IMR-90 (cell line): ENCODE measurements around the gene DHCR7. TPM values are rescaled to one million over a fixed set of nuclear protein-coding genes. Genes with fewer than 3 reads are reported as not detected.
A peak's percentile ranks its signal among the peaks of the same experiment; 100 is the strongest.

Source experiments
- ATAC-seq: fragments of 200-7000 bp; cut with Tn5 transposase; 2 replicates; pipeline ENCODE4 v1.9.1; 2020; ENCODE audit warnings: low read depth, mild to moderate bottlenecking, moderate library complexity
- BruUV-seq: library from RNA; stranded (reverse); fragments of 400-500 nt; replicated peaks from 2 replicates; lab custom pipeline; 2021; lab: Mats Ljungman, UMichigan
- CTCF ChIA-PET: fragments of 300-600 bp; formaldehyde crosslinking; extraction: SDS; loops from one replicate; lab custom pipeline; 2021; ENCODE audit warnings: antibody characterized with exemption; lab: Yijun Ruan, JAX
- POLR2A ChIA-PET: fragments of 300-600 bp; sonication (Branson Sonifier 250); formaldehyde crosslinking; loops from one replicate; lab custom pipeline; 2022; ENCODE audit warnings: antibody characterized with exemption; ENCODE audit not compliant: unreplicated experiment; lab: Charles Lee
- DNase-seq: peaks from one replicate; pipeline ENCODE4 v3.0.0; 2013
- H2AFZ ChIP-seq: replicated peaks from 2 replicates; pipeline ENCODE3; 2013; ENCODE audit warnings: low read length, mild to moderate bottlenecking; ENCODE audit not compliant: poor library complexity
- H2AK5ac ChIP-seq: 2 replicates; pipeline ENCODE4 v1.6.1; 2013; ENCODE audit warnings: low read depth, low read length, inconsistent platforms
- H2AK9ac ChIP-seq: replicated peaks from 2 replicates; pipeline ENCODE3; 2013; ENCODE audit warnings: mild to moderate bottlenecking, low read depth, low read length, moderate library complexity; ENCODE audit not compliant: poor library complexity
- H2BK120ac ChIP-seq: 2 replicates; pipeline ENCODE4 v1.6.1; 2013; ENCODE audit warnings: low read depth, low read length, inconsistent platforms
- H2BK15ac ChIP-seq: 3 replicates; pipeline ENCODE4 v1.6.1; 2013; ENCODE audit warnings: low read depth, low read length, inconsistent platforms
- H2BK20ac ChIP-seq: 2 replicates; pipeline ENCODE4 v1.6.1; 2013; ENCODE audit warnings: low read depth, mild to moderate bottlenecking, inconsistent platforms, low read length, moderate library complexity
- H2BK5ac ChIP-seq: 2 replicates; pipeline ENCODE4 v1.6.1; 2013; ENCODE audit warnings: mild to moderate bottlenecking, low read depth, low read length, inconsistent platforms; ENCODE audit not compliant: poor library complexity, severe bottlenecking
- H3K14ac ChIP-seq: replicated peaks from 2 replicates; pipeline ENCODE4 v1.6.1; 2013; ENCODE audit warnings: low read depth, low read length, inconsistent platforms
- H3K18ac ChIP-seq: 2 replicates; pipeline ENCODE4 v1.6.1; 2013; ENCODE audit warnings: low read depth, low read length, control low read depth
- H3K23ac ChIP-seq: 2 replicates; pipeline ENCODE4 v1.6.1; 2013; ENCODE audit warnings: low read depth, low read length, inconsistent platforms
- H3K27ac ChIP-seq: 2 replicates; pipeline ENCODE4 v1.5.1; 2013; ENCODE audit warnings: mild to moderate bottlenecking, control low read depth, low read length; ENCODE audit not compliant: insufficient read depth
- H3K27me3 ChIP-seq: 2 replicates; pipeline ENCODE4 v1.6.1; 2013; ENCODE audit warnings: low read length; ENCODE audit not compliant: control insufficient read depth, insufficient read depth
- H3K36me3 ChIP-seq: 2 replicates; pipeline ENCODE4 v1.6.1; 2013; ENCODE audit warnings: low read length, mixed read lengths; ENCODE audit not compliant: control insufficient read depth, insufficient read depth
- H3K4ac ChIP-seq: 2 replicates; pipeline ENCODE4 v1.6.1; 2013; ENCODE audit warnings: low read depth, low read length, inconsistent platforms
- H3K4me1 ChIP-seq: 2 replicates; pipeline ENCODE4 v1.6.1; 2013; ENCODE audit warnings: low read length, mixed read lengths; ENCODE audit not compliant: control insufficient read depth, insufficient read depth
- H3K4me2 ChIP-seq: 2 replicates; pipeline ENCODE4 v1.6.1; 2013; ENCODE audit warnings: low read depth, mild to moderate bottlenecking, control low read depth, low read length, moderate library complexity
- H3K4me3 ChIP-seq: 2 replicates; pipeline ENCODE4 v1.5.1; 2013; ENCODE audit warnings: low read depth, mild to moderate bottlenecking, control low read depth, low read length, moderate library complexity; ENCODE audit not compliant: insufficient read depth
- H3K56ac ChIP-seq: 2 replicates; pipeline ENCODE4 v1.6.1; 2013; ENCODE audit warnings: low read length, inconsistent platforms; ENCODE audit not compliant: insufficient read depth; ENCODE audit errors: extremely low read depth
- H3K79me1 ChIP-seq, 2 experiments: 2 replicates each; pipeline ENCODE4 v1.6.1; 2013; ENCODE audit warnings: low read length in 2 of 2, inconsistent platforms in 1 of 2, low read depth in 1 of 2
- H3K9ac ChIP-seq: 2 replicates; pipeline ENCODE4 v1.6.1; 2013; ENCODE audit warnings: low read depth, low read length, control low read depth
- H3K9me1 ChIP-seq: 2 replicates; pipeline ENCODE4 v1.6.1; 2013; ENCODE audit warnings: low read length, inconsistent platforms; ENCODE audit not compliant: insufficient read depth
- H3K9me3 ChIP-seq: 2 replicates; pipeline ENCODE4 v1.6.1; 2013; ENCODE audit warnings: low read length; ENCODE audit not compliant: control insufficient read depth, insufficient read depth
- H4K20me1 ChIP-seq: 2 replicates; pipeline ENCODE4 v1.6.1; 2013; ENCODE audit warnings: low read length, inconsistent platforms; ENCODE audit not compliant: insufficient read depth
- H4K5ac ChIP-seq: 2 replicates; pipeline ENCODE4 v1.6.1; 2013; ENCODE audit warnings: mild to moderate bottlenecking, low read depth, low read length, control low read depth
- H4K8ac ChIP-seq, 2 experiments: 2 replicates each; pipeline ENCODE4 v1.6.1; 2013; ENCODE audit warnings: low read depth in 2 of 2, low read length in 2 of 2, control low read depth in 1 of 2, inconsistent platforms in 1 of 2
- H4K91ac ChIP-seq: 2 replicates; pipeline ENCODE4 v1.6.1; 2013; ENCODE audit warnings: low read depth, low read length, inconsistent platforms; ENCODE audit not compliant: insufficient read depth
- BHLHE40 ChIP-seq: fragments of 150-350 bp; IDR thresholded peaks from 2 replicates; pipeline ENCODE4 v1.6.1; 2016; ENCODE audit warnings: mild to moderate bottlenecking, low read depth, low read length
- CEBPB ChIP-seq: IDR thresholded peaks from 2 replicates; pipeline ENCODE4 v1.6.1; 2012; ENCODE audit warnings: low read depth, low read length, improper control_type of control experiment
- CHD1 ChIP-seq: IDR thresholded peaks from 2 replicates; pipeline ENCODE4 v1.6.1; 2012; ENCODE audit warnings: low read depth, low read length, improper control_type of control experiment
- FOS ChIP-seq: fragments of 150-350 bp; IDR thresholded peaks from 2 replicates; pipeline ENCODE4 v1.6.1; 2016; ENCODE audit warnings: low read depth, low read length
- MAFK ChIP-seq: IDR thresholded peaks from 2 replicates; pipeline ENCODE4 v1.6.1; 2012; ENCODE audit warnings: low read depth, low read length, improper control_type of control experiment
- MAZ ChIP-seq: IDR thresholded peaks from 2 replicates; pipeline ENCODE4 v1.6.1; 2012; ENCODE audit warnings: low read depth, mild to moderate bottlenecking, low read length, improper control_type of control experiment, moderate library complexity, borderline replicate concordance
- MXI1 ChIP-seq: IDR thresholded peaks from 2 replicates; pipeline ENCODE4 v1.6.1; 2012; ENCODE audit warnings: low read depth, mild to moderate bottlenecking, low read length, moderate library complexity, borderline replicate concordance
- POLR2A ChIP-seq: IDR thresholded peaks from 2 replicates; pipeline ENCODE4 v1.6.1; 2012; ENCODE audit warnings: mild to moderate bottlenecking, low read depth, low read length
- RCOR1 ChIP-seq: IDR thresholded peaks from 2 replicates; pipeline ENCODE4 v1.6.1; 2012; ENCODE audit warnings: mild to moderate bottlenecking, low read length, improper control_type of control experiment; ENCODE audit not compliant: insufficient replicate concordance
- RFX5 ChIP-seq: IDR thresholded peaks from 2 replicates; pipeline ENCODE4 v1.8.0; 2012; ENCODE audit warnings: low read depth, mild to moderate bottlenecking, low read length, moderate library complexity
- SMC3 ChIP-seq: fragments of 150-350 bp; IDR thresholded peaks from 2 replicates; pipeline ENCODE4 v1.6.1; 2016; ENCODE audit warnings: low read depth, mild to moderate bottlenecking, antibody characterized with exemption, low read length, moderate library complexity
- WGBS, 2 experiments: methylation state at CpG; one replicate each; pipeline versions ENCODE4 v1.1.5 to v1.1.7; 2013; ENCODE audit warnings: missing lambda C conversion rate in 2 of 2; ENCODE audit not compliant: insufficient read length in 1 of 2; ENCODE audit errors: extremely low coverage in 2 of 2; 5-methylcytosine and 5-hydroxymethylcytosine counted together
- dilution Hi-C: fragments of 300-500 bp; cut with HindIII; formaldehyde crosslinking; loops from one replicate; pipeline ENCODE4 v1.14.3; 2018; ENCODE audit warnings: low sequenced_read_pairs; ENCODE audit not compliant: unreplicated experiment
- in situ Hi-C: fragments of 300-500 bp; cut with MboI; formaldehyde crosslinking; loops from 3 replicates; pipeline ENCODE4 v1.14.3; 2019; ENCODE audit warnings: low sequenced_read_pairs, inconsistent platforms, mixed read lengths
- intact Hi-C: fragments of 100-400 bp; cut with micrococcal nuclease; formaldehyde crosslinking; loops from 2 replicates; pipeline ENCODE4 v1.10.0; 2022
- polyA plus RNA-seq, 3 experiments: library from polyadenylated mRNA; depleted of rRNA; stranded (reverse); fragments of >200 nt; gene quantifications; 2 replicates each; pipeline ENCODE4 v1.2.3, GENCODE V29; 2012; ENCODE audit warnings: low replicate concordance in 1 of 3
- total RNA-seq: library from RNA; depleted of rRNA; stranded (reverse); fragments of >200 nt; gene quantifications from 2 replicates; pipeline ENCODE4 v1.2.3, GENCODE V29; 2012
- TF ChIP-seq, protein P1 (sequence below): fragments of 150-350 bp; IDR thresholded peaks from 2 replicates; pipeline ENCODE4 v1.6.1; 2017; ENCODE audit warnings: mild to moderate bottlenecking, antibody characterized with exemption, low read length, low read depth
- TF ChIP-seq, protein P2 (sequence below): conservative IDR thresholded peaks from 2 replicates; pipeline ENCODE4 v1.5.1; 2012; ENCODE audit warnings: mild to moderate bottlenecking, low read depth, low read length, improper control_type of control experiment

DHCR7 gene
- total and polyA plus RNA-seq, 2 of the 4 experiments (the other 2 are of a cell fraction): 22.0 to 43.3 TPM

DNA sequence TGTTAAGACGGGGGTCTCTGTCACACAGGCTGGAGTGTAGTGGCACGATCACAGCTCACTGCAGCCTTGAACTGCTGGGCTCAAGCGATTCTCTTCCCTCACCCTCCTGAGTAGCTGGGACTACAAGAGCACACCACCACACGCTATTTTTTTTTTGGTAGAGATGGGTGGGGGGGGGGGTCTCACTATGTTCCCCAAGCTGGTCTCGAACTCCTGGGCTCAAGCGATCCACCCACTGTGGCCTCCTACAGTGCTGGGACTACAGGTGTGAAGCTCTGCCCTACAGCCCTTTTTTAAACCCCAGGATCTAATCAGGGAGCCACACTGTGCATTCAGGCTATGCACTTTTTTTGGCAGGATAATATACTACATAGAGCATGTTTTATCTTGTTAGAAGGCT is 1.4 kb upstream of the DHCR7 start:
- DNase-seq (no peak), ATAC-seq (no peak)
- no peak overlapping the region for H2BK15ac ChIP-seq
- CTCF ChIA-PET: no interaction called here
- no peaks in the 10 kb centered on the region for H3K27me3 ChIP-seq
- no peak overlapping the region for H2BK20ac ChIP-seq
- H4K20me1 ChIP-seq: peaks cover 7% of the 10 kb centered on the region; the same call in 1 of the 2 replicates
- H2AK9ac ChIP-seq: no peak overlapping the region
- H3K79me1 ChIP-seq: peaks cover 17 to 29% of the 10 kb centered on the region in 2 experiments
- no peaks in the 10 kb centered on the region for H3K9me3 ChIP-seq
- peaks cover 9% of the 10 kb centered on the region for H3K4me1 ChIP-seq
- POLR2A ChIA-PET: no interaction called here
- no peak overlapping the region for H3K18ac ChIP-seq
- no peak overlapping the region for H3K27ac ChIP-seq
- H3K4me2 ChIP-seq: peak overlapping the region; percentile 91
- no peak overlapping the region for H4K91ac ChIP-seq
- TF ChIP-seq, protein P1, sequence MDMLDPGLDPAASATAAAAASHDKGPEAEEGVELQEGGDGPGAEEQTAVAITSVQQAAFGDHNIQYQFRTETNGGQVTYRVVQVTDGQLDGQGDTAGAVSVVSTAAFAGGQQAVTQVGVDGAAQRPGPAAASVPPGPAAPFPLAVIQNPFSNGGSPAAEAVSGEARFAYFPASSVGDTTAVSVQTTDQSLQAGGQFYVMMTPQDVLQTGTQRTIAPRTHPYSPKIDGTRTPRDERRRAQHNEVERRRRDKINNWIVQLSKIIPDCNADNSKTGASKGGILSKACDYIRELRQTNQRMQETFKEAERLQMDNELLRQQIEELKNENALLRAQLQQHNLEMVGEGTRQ: no peak
- TF ChIP-seq FOS (no peak), CHD1 (no peak), MXI1 (no peak), MAZ (no peak), POLR2A (no peak), RFX5 (no peak), BHLHE40 (no peak), MAFK (no peak), SMC3 (no peak), CEBPB (no peak), RCOR1 (no peak)
- TF ChIP-seq, protein P2, sequence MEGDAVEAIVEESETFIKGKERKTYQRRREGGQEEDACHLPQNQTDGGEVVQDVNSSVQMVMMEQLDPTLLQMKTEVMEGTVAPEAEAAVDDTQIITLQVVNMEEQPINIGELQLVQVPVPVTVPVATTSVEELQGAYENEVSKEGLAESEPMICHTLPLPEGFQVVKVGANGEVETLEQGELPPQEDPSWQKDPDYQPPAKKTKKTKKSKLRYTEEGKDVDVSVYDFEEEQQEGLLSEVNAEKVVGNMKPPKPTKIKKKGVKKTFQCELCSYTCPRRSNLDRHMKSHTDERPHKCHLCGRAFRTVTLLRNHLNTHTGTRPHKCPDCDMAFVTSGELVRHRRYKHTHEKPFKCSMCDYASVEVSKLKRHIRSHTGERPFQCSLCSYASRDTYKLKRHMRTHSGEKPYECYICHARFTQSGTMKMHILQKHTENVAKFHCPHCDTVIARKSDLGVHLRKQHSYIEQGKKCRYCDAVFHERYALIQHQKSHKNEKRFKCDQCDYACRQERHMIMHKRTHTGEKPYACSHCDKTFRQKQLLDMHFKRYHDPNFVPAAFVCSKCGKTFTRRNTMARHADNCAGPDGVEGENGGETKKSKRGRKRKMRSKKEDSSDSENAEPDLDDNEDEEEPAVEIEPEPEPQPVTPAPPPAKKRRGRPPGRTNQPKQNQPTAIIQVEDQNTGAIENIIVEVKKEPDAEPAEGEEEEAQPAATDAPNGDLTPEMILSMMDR: no peak
- H4K8ac ChIP-seq: peak overlapping the region in 1 of 2 experiments; percentile 58; a peak in 1 of 4 replicates
- no peak overlapping the region for H3K56ac ChIP-seq
- H3K36me3 ChIP-seq: no peaks in the 10 kb centered on the region
- dilution Hi-C loops (no loop called here), in situ Hi-C loops (no loop called here), intact Hi-C loops (no loop called here)
- H3K23ac ChIP-seq: peak overlapping the region; percentile 4; the same call in 1 of the 2 replicates
- peak overlapping the region; percentile 91; the same call in 1 of the 2 replicates for H3K14ac ChIP-seq
- H2BK5ac ChIP-seq: no peak overlapping the region
- no peak overlapping the region for H4K5ac ChIP-seq
- WGBS, 2 experiments: no CpG with 5 or more reads among the region's 6 CpGs
- no peak overlapping the region for H2BK120ac ChIP-seq
- no peak overlapping the region for H3K4ac ChIP-seq
- H3K9ac ChIP-seq: peak overlapping the region; percentile 70; the same call in 1 of the 2 replicates
- no peak overlapping the region for H2AK5ac ChIP-seq
- no peak overlapping the region for H2AFZ ChIP-seq
- H3K4me3 ChIP-seq: peak overlapping the region; percentile 87
- no TSS peak for BruUV-seq
- H3K9me1 ChIP-seq: no peaks in the 10 kb centered on the region; the same call in 1 of the 2 replicates
